K562 (cell line): ENCODE data around the gene SOAT2. TPM values are rescaled to one million over a fixed set of nuclear protein-coding genes. Genes with fewer than 3 reads are reported as not detected.

Source experiments
- ATAC-seq: fragments of 200-7000 bp; cut with Tn5 transposase; 3 replicates; pipeline ENCODE4 v1.9.1; 2020; ENCODE audit warnings: moderate library complexity
- BruUV-seq: library from RNA; stranded (reverse); fragments of 400-500 nt; replicated peaks from 2 replicates; lab custom pipeline; 2021; lab: Mats Ljungman, UMichigan
- CTCF ChIA-PET: fragments of 300-600 bp; formaldehyde crosslinking; extraction: SDS; loops from one replicate; lab custom pipeline; 2021; ENCODE audit warnings: low intra/inter-chr PET ratio; lab: Yijun Ruan, JAX
- POLR2A ChIA-PET: fragments of 300-600, 350-650 bp; sonication (Branson Sonifier 250); formaldehyde crosslinking; extraction: SDS; loops from one replicate; lab custom pipeline; 2021; ENCODE audit warnings: antibody characterized with exemption, inconsistent platforms; lab: Yijun Ruan, JAX
- DNase-seq, 4 experiments: peaks; one replicate each; pipeline versions ENCODE4 v3.0.0 to v3.0.0-alpha.2; 2011 to 2018; ENCODE audit warnings: low spot score in 3 of 4, mixed read lengths in 3 of 4; ENCODE audit errors: extremely low read depth in 1 of 4
- FAIRE-seq: peaks from 2 replicates; lab custom pipeline; 2011; peaks lifted over from hg19 to GRCh38; lab: Jason Lieb, UNC
- H2AFZ ChIP-seq: 2 replicates; pipeline ENCODE4 v1.6.0; 2011; ENCODE audit warnings: low read depth, low read length, control low read depth, inconsistent platforms
- H3K27ac ChIP-seq: fragments of 200-600 bp; 3 replicates; pipeline ENCODE4 v1.8.0; 2011; ENCODE audit warnings: low read depth, mild to moderate bottlenecking, control low read depth, inconsistent platforms, low read length, moderate library complexity, mixed read lengths; ENCODE audit errors: extremely low read depth
- H3K27me3 ChIP-seq, 2 experiments: fragments of 300-600 bp in 1 of 2; 2 replicates in 1 of 2; 3 replicates in 1 of 2; pipeline versions ENCODE4 v1.6.0 to v1.8.0; 2011; ENCODE audit warnings: inconsistent platforms in 2 of 2, low read length in 2 of 2, mild to moderate bottlenecking in 1 of 2, mixed read lengths in 1 of 2, moderate library complexity in 1 of 2; ENCODE audit not compliant: control insufficient read depth in 2 of 2, insufficient read depth in 2 of 2
- H3K36me3 ChIP-seq: fragments of 300-600 bp; 3 replicates; pipeline ENCODE4 v1.8.0; 2011; ENCODE audit warnings: mild to moderate bottlenecking, low read length, inconsistent platforms; ENCODE audit not compliant: control insufficient read depth, insufficient read depth
- H3K4me1 ChIP-seq, 2 experiments: fragments of 200-600 bp in 1 of 2; replicated peaks in 1 of 2; 2 replicates in 1 of 2; 3 replicates in 1 of 2; pipeline versions ENCODE4 v1.5.1 to v1.8.0; 2011; ENCODE audit warnings: inconsistent platforms in 2 of 2, low read length in 2 of 2, mild to moderate bottlenecking in 1 of 2, mixed read lengths in 1 of 2, moderate library complexity in 1 of 2; ENCODE audit not compliant: control insufficient read depth in 2 of 2, insufficient read depth in 2 of 2
- H3K4me2 ChIP-seq: 2 replicates; pipeline ENCODE4 v1.6.1; 2011; ENCODE audit warnings: low read length, control low read depth, inconsistent platforms, mixed read lengths; ENCODE audit not compliant: insufficient read depth
- H3K4me3 ChIP-seq: fragments of 200-600 bp; sonication (generic), shearing (Covaris generic); 2 replicates; pipeline ENCODE4 v1.5.1; 2016; ENCODE audit warnings: control low read depth, inconsistent platforms
- H3K79me2 ChIP-seq: fragments of 200-600 bp; 3 replicates; pipeline ENCODE4 v1.8.0; 2011; ENCODE audit warnings: low read length, inconsistent platforms; ENCODE audit not compliant: control insufficient read depth, insufficient read depth
- H3K9ac ChIP-seq, 2 experiments: 2 replicates each; pipeline versions ENCODE4 v1.6.0 to v1.6.1; 2011; ENCODE audit warnings: low read depth in 2 of 2, low read length in 2 of 2, control low read depth in 1 of 2, inconsistent platforms in 1 of 2, mild to moderate bottlenecking in 1 of 2, mixed read lengths in 1 of 2; ENCODE audit not compliant: insufficient read depth in 1 of 2
- H3K9me1 ChIP-seq: one replicate; pipeline ENCODE4 v1.6.0; 2011; ENCODE audit warnings: inconsistent platforms, mild to moderate bottlenecking, low read length, moderate library complexity; ENCODE audit not compliant: control insufficient read depth, insufficient read depth
- H3K9me3 ChIP-seq: replicated peaks from 2 replicates; pipeline ENCODE4 v1.5.1; 2011; ENCODE audit warnings: low read depth, low read length, inconsistent platforms; ENCODE audit not compliant: control insufficient read depth, insufficient read depth
- H4K20me1 ChIP-seq: replicated peaks from 2 replicates; pipeline ENCODE4 v1.6.1; 2011; ENCODE audit warnings: low read length, inconsistent platforms, mixed read lengths; ENCODE audit not compliant: control insufficient read depth, insufficient read depth
- SMAD3 ChIP-seq: fragments of 450-650 bp; formaldehyde crosslinking; conservative IDR thresholded peaks from 2 replicates; pipeline ENCODE4 v1.4.0; 2020; ENCODE audit warnings: mild to moderate bottlenecking
- WGBS: fragments of 100-300 bp; shearing (Covaris generic); methylation state at CpG from one replicate; pipeline ENCODE4 v1.1.6; 2016; ENCODE audit warnings: low coverage, mixed read lengths; ENCODE audit not compliant: insufficient coverage; ENCODE audit errors: missing lambda C conversion rate; 5-methylcytosine and 5-hydroxymethylcytosine counted together
- in situ Hi-C: fragments of 300-500 bp; cut with MboI; formaldehyde crosslinking; loops from 4 replicates; pipeline ENCODE4 v1.15.0; 2018; ENCODE audit warnings: inconsistent platforms, mixed read lengths
- intact Hi-C: fragments of 100-400 bp; cut with micrococcal nuclease; formaldehyde crosslinking; loops from 2 replicates; pipeline ENCODE4 v1.14.2; 2022
- polyA plus RNA-seq, 8 experiments: library from polyadenylated mRNA; depleted of rRNA in 4 of 8; stranded (reverse) in 5 of 8; unstranded in 3 of 8; fragments of >200 nt; fragmentation: Nextera tagmentation in 2 of 8; fragmentation: Illumina TruSeq in 1 of 8; extraction: Ambion mirVana in 2 of 8; extraction: Trizol in 1 of 8; gene quantifications; 2 replicates each; pipeline versions ENCODE4 v1.2.1 to v1.2.3, GENCODE V29; 2011 to 2014; ENCODE audit warnings: inconsistent platforms in 1 of 8, missing spikeins in 1 of 8
- total RNA-seq, 7 experiments: library from RNA; depleted of rRNA in 6 of 7; stranded (reverse); fragments of >200 nt in 6 of 7; fragmentation: Illumina TruSeq in 2 of 7; extraction: Trizol in 2 of 7; gene quantifications; 2 replicates each; pipeline versions ENCODE4 v1.2.1 to v1.2.3, GENCODE V29; 2011 to 2021; ENCODE audit warnings: low replicate concordance in 1 of 7

SOAT2 gene
- total and polyA plus RNA-seq, 9 of the 15 experiments (the other 6 are each of a cell fraction or from before 2014, with no cell fraction given) = 0.04 TPM; not detected in 8

- BruUV-seq = no TSS peak
- Histone ChIP-seq H2AFZ (no peak overlapping the region), H4K20me1 (no peaks in the 10 kb centered on the region), H3K27me3 (no peaks in the 10 kb centered on the region; a peak in 1 of 5 replicates), H3K4me3 (no peak overlapping the region), H3K9ac (peak overlapping the region in 1 of 2 experiments; percentile 40; a peak in 2 of 4 replicates), H3K9me1 (no peaks in the 10 kb centered on the region), H3K79me2 (no peaks in the 10 kb centered on the region), H3K36me3 (peaks cover 13% of the 10 kb centered on the region; the same call in 2 of the 3 replicates), H3K4me1 (peaks cover 25 to 29% of the 10 kb centered on the region in 2 experiments), H3K4me2 (no peak overlapping the region), H3K9me3 (no peaks in the 10 kb centered on the region), H3K27ac (no peak overlapping the region)
- FAIRE-seq (no peak), DNase-seq (no peak), ATAC-seq (no peak)
- POLR2A ChIA-PET = interaction anchor here (0.7 to 1.5 kb wide), 5 partner anchors 14 to 121 kb away, joined by 3 to 6 read pairs (median 4); partner anchors contain the start of gene SOAT2
- in situ Hi-C loops (loop anchor here (5.0 to 10.0 kb wide), 3 partner anchors 33 to 218 kb away; partner anchors contain the start of genes ITGB7 and SOAT2), intact Hi-C loops (loop anchor here (10.0 kb wide), 1 partner anchor 436 kb away; the partner anchor contains the start of genes NPFF and TARBP2)
- CTCF ChIA-PET = no interaction called here
- no peak for TF ChIP-seq SMAD3 (CRISPR knock-in tag)
- 58% methylated on average over 14 of the region's 15 CpGs for WGBS
Observed at GRCh38 chr12:53068811-53069585, 34.3 kb upstream of the SOAT2 start.
